GM10248 (cell line): ENCODE data around the gene FCGR3B.
"Not testable (repeated sequence)": the region's sequence is repeated elsewhere in the genome, so short reads cannot be mapped to it uniquely, and the experiment has no call there.

ENCODE experiments used
- CTCF ChIA-PET: fragments of 300-600 bp; sonication (Branson Sonifier 250); formaldehyde crosslinking; extraction: SDS; loops from one replicate; lab custom pipeline; 2021; ENCODE audit warnings: antibody characterized with exemption; lab: Yijun Ruan, JAX
- POLR2A ChIA-PET: fragments of 350-650 bp; sonication (Branson Sonifier 250); formaldehyde crosslinking; extraction: SDS; loops from one replicate; lab custom pipeline; 2020; ENCODE audit warnings: antibody characterized with exemption; lab: Yijun Ruan, JAX
- DNase-seq: peaks from one replicate; pipeline ENCODE4 v3.0.0; 2012; ENCODE audit errors: extremely low spot score
- TF ChIP-seq, protein P1 (sequence below): IDR thresholded peaks from 2 replicates; pipeline ENCODE4 v1.5.1; 2012; ENCODE audit warnings: mild to moderate bottlenecking, low read depth; ENCODE audit errors: extremely low read depth, missing control alignments, control extremely low read depth

Gene FCGR3B

DNA sequence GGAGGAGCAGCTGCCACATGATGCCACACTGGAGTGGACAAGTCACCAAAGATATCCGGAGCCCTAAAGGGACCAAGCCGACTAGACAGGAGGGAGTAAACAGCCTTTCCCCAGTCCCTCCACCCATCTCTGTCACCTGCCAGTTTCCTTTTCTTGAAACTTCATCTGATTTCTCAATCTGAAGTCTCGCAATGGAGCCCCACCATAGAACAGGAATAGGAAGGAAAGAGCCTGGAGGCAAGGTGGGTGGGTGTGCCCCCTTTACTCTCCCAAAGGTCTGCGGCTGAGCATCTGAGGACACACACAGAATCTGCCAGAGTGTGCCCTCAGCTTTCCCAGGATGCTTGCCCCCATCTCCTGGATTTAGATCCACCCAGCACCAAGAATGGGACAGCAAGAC is at the start of gene FCGR3B:
FCGR3B (minus strand) TSS at position 101 of the 400 bp plus-strand sequence; CDS start at position 19, 82 bp downstream.
- TF ChIP-seq, protein P1, sequence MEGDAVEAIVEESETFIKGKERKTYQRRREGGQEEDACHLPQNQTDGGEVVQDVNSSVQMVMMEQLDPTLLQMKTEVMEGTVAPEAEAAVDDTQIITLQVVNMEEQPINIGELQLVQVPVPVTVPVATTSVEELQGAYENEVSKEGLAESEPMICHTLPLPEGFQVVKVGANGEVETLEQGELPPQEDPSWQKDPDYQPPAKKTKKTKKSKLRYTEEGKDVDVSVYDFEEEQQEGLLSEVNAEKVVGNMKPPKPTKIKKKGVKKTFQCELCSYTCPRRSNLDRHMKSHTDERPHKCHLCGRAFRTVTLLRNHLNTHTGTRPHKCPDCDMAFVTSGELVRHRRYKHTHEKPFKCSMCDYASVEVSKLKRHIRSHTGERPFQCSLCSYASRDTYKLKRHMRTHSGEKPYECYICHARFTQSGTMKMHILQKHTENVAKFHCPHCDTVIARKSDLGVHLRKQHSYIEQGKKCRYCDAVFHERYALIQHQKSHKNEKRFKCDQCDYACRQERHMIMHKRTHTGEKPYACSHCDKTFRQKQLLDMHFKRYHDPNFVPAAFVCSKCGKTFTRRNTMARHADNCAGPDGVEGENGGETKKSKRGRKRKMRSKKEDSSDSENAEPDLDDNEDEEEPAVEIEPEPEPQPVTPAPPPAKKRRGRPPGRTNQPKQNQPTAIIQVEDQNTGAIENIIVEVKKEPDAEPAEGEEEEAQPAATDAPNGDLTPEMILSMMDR: no peak
- POLR2A ChIA-PET: no interaction called here
- CTCF ChIA-PET: no interaction called here
- DNase-seq: no peak

DNA sequence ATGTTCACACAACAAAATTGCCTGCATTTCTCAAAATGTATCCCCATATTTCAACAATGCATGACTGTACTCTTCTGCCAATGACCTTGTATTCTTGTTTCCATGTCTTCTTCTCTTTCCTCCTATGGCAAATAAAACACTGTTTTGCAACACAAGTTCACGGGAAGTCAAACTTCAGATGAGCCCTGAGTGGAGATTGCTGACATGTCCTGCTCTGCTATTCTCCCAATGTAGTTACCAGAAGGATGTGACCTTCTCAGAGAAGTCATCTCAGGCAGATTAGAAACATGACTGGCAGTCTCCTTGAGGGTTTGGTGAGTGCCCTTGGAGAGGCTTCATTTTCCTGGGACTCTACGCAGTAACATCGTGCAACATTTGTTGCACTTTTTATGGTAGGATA is 47.5 kb upstream of the FCGR3B start:
- TF ChIP-seq, protein P1: no peak
- no peak for DNase-seq
- ChIA-PET POLR2A (no interaction called here), CTCF (no interaction called here)

DNA sequence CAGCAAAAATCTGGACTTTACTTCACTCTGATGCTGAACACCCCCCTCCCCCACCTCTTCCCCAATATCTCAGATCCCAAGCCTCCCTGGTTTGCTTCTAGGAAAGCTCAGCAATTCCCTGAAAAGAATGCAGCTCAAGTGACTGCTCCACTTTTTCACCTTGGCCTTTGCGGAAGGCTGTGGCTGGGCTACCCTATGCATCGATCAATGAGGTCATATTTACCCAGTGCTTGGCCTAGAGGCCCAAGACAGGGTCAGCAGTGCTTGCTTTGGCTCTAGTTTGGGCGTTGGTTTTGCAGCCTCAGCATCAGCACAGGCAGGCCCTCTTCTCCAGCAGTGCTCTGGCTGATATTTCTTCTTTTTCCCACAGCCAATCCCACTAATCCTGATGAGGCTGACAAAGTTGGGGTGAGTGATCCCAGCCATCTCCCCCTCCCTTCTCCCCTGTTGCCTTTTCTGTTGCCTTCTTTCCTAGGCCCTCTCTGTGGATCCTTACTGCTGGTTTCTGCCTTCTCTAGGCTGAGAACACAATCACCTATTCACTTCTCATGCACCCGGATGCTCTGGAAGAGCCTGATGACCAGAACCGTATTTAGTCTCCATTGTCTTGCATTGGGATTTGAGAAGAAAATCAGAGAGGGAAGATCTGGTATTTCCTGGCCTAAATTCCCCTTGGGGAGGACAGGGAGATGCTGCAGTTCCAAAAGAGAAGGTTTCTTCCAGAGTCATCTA is 46.1 kb upstream of the FCGR3B start:
- ChIA-PET CTCF (no interaction called here), POLR2A (no interaction called here)
- TF ChIP-seq, protein P1: no peak
- DNase-seq: no peak

DNA sequence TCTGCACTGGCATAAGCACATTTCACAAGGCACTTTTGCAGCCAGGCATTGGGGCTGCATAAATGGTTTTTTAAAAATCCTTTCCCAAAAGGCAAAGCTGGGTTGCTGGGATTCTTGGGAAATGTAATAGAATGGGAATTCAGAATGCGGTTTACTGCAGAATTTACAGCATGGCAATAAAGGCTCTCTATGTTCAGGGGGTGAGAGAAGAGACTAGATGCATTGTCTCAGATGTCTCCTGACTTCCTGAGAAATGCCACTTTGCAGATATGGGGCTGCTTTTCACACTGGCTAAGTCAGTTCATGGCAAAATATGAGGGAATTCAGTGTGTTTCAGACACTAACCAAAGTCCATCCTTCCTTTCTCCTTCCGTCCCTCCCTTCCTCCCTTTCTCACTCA is 45.5 kb upstream of the FCGR3B start:
- CTCF ChIA-PET: no interaction called here
- POLR2A ChIA-PET: no interaction called here
- no peak for DNase-seq
- TF ChIP-seq, protein P1: no peak

DNA sequence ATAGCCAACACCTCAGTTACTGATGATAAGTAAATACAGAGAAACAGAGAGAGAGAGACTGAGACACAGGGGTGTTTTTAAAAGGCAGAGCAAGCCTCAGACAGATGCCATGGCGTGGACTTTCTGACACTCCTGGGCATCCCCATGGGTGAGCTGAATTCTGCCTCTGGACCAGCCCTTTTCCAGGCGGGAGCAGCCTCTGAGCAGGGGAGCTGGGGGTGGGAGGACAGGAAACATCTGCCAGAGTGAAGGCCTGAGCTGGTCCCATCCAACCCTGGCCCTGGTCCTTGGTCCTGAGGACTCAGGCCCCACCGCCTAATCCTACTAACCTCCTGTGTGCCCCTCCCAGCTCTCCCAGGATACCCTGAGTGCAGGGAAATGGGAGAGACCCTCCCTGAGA is 43.9 kb upstream of the FCGR3B start:
- POLR2A ChIA-PET, CTCF ChIA-PET, DNase-seq: not testable (repeated sequence)

DNA sequence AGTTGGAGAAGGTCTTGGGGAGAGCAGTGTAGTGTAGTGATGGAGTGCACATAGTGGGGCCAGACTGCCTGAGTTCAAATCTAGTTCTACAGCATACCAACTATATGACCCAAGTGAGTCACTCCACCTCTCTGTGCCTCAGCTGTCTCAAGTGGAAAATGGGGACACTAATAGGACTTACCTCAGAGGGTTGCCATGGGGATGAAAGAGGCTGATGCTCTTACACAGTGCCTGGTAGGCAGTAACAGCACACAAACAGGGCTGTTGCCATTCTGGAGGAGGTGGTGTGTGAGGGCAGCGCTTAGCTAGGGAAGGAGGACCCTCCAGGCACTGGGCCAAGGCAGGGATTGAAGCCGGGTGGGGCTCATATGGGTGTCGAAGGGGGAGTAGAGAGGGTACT is 43.5 kb upstream of the FCGR3B start:
- DNase-seq, POLR2A ChIA-PET, CTCF ChIA-PET: not testable (repeated sequence)

DNA sequence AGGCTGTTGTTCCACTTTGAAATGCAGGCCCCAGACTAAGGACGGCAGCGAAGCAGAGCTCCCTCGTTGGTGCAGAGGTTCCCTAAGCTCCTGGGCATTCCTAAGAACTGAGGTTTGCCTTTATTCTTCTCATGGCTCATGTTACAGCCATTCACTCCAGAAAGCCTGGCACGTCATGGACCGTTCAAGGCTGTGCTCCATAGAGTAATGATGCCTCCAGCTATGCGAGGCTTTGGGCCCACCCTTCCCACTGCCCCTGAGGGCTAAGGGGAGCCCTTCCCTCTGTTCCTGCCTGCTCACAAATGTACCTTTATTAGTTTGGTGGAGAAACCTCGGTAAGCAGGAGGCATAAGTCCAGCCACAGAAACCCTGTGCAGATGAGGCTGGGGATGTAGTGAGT is 42.5 kb upstream of the FCGR3B start:
- CTCF ChIA-PET, DNase-seq, POLR2A ChIA-PET: not testable (repeated sequence)

DNA sequence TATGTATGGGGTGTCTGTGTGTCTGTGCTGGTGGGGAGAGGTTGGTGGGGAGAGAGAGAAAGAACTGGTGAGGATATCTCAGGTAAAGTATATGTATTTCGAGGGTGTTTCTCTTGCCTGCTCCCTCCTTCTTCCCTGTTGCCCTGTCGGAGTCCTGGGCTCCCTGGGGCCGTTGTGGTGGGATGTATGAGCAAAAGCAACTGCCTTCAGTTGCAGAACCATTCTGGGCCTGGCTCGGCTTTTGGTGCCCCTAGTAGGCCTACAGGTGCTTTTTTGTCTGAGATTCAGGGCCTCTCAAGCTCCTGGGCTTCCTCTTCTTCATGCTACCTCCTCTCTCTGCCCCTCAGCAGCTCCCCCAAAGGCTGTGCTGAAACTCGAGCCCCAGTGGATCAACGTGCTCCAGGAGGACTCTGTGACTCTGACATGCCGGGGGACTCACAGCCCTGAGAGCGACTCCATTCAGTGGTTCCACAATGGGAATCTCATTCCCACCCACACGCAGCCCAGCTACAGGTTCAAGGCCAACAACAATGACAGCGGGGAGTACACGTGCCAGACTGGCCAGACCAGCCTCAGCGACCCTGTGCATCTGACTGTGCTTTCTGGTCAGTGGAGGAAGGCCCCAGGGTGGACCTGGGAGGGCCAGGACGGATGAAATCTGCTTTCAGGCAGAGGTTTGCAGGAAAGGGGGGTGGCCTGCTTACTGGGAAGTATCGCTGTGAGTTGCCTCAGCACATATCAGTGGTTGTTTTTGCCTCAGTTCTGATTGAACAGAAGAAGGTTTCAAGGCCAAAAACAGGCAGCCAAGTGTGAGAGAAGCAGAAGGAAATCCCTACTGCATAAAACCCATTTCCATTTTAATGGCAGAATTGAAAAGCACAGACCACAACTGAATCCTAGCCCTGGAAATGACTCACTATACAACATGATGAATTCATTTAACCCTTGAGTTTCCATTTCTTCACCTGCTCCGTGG is 40.4 kb upstream of the FCGR3B start:
- not testable (repeated sequence) for DNase-seq

DNA sequence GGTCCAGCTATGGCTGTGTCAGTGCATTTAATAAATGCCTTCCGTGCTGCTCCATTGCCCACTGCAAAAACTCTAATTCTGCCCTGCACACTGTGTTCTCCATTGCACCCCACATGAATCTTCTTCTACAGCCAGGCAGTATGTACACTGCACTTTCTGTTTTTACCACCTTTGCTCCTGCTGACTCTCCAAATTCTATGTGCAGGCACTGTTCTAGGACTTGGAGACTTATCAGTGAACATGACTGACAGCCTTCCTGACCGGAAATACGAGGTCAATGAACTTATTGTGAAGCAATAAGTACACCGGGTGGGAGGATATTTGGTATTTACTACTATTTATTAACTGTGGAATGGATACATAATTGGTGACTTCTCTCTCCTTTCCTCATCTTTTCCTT is 33.7 kb upstream of the FCGR3B start:
- POLR2A ChIA-PET, DNase-seq, CTCF ChIA-PET: not testable (repeated sequence)

More for the DNA sequence above, 40.4 kb upstream of the FCGR3B start:
- CTCF ChIA-PET, POLR2A ChIA-PET: not testable (repeated sequence)

DNA sequence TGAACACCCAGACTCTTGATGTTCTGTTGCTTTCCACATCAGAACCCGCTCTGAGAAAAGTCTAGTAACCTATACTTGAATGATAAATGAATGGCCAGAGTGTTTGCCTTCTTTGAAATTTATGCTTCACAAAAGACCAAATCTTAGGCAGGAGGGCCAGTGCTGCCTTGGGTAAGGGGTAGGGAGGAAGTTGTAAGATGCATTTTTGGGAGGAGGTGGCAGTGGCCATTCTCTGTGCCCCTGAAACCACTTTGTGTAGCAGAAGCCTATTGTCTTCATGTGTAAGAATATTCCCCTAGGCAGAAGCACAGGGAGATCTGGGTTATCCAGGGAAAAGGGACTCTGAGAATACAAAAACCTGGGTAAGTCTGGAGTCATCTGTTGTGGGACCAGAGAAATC is 32.6 kb upstream of the FCGR3B start:
- CTCF ChIA-PET, DNase-seq, POLR2A ChIA-PET: not testable (repeated sequence)

DNA sequence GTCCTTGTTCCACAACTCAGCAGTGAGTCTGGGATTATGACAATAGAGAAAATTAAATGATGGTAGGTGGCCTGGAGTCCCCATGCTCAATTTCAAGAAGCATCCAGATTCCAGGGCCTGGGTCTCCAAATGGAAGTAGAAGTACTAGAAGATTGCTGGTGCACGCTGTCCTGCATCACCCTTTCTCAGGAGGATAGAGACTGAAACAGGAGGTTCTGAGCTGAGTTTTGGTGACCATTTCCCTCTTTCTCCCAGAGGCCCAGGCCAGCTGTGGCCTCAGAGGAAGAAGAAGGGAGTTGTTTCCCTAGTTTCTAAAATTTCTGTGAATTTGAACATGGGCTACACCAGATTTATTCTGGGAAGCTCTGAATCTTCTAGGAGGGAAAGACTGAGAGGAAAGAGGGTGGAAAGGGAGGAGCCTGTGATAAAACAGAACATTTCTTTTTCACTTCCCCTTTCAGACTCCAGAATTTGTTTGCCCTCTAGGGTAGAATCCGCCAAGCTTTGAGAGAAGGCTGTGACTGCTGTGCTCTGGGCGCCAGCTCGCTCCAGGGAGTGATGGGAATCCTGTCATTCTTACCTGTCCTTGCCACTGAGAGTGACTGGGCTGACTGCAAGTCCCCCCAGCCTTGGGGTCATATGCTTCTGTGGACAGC is 31.8 kb upstream of the FCGR3B start, which contains the start of gene FCGR2B:
FCGR2B (plus strand) TSS at position 460 of the 656 bp plus-strand sequence; CDS start at position 559, 99 bp downstream.
- DNase-seq, CTCF ChIA-PET, POLR2A ChIA-PET: not testable (repeated sequence)

DNA sequence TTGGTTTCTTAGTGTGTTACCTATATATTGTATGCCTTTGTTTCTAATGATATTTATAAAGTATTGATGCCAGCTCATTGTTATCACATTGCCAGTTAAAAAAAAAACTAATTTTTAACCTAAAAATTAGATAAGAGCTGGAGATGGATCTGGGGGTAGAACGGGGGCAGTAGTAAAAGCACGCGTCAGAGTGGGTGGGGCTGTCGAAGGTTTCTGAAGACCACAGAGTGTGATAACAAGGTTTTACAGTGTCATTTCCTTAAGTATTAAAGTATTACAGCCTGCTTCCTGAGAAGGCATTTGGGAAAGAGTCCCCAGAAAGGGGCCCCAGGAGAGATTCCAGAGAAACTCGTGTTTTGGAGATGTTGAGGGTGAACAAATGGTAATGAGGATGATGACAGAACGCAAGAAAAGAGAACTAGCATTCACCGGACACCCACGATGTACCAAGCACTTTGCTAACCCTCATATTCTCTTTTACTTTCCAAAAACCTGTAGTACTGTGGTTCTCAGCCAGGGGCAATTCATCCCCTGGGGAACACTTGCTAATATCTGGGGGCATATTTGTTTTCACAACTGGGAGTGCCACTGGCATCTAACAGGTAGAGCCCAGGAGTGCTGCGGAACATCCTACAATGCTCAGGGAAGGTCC is 30.8 kb upstream of the FCGR3B start:
- CTCF ChIA-PET, DNase-seq, POLR2A ChIA-PET: not testable (repeated sequence)
